Keratinocyte (primary cell): ENCODE measurements around the gene FTCD. TPM values are rescaled to one million over a fixed set of nuclear protein-coding genes. Genes with fewer than 3 reads are reported as not detected.

Experiments
- DNase-seq: peaks from one replicate; pipeline ENCODE4 v3.0.0-alpha.2; 2011; ENCODE audit warnings: low read depth, missing footprints, low spot score
- FAIRE-seq: peaks from 2 replicates; lab custom pipeline; 2011; peaks lifted over from hg19 to GRCh38; lab: Jason Lieb, UNC
- H2AFZ ChIP-seq: 2 replicates; pipeline ENCODE4 v1.6.0; 2012; ENCODE audit warnings: low read length, control low read depth, inconsistent platforms; ENCODE audit not compliant: control insufficient read depth
- H3K27ac ChIP-seq: 2 replicates; pipeline ENCODE4 v1.5.1; 2011; ENCODE audit warnings: low read length; ENCODE audit not compliant: control insufficient read depth, insufficient read depth
- H3K27me3 ChIP-seq: 3 replicates; pipeline ENCODE4 v1.6.0; 2011; ENCODE audit warnings: low read length; ENCODE audit not compliant: control insufficient read depth, insufficient read depth; ENCODE audit errors: extremely low read depth
- H3K36me3 ChIP-seq, 2 experiments: 2 replicates in 1 of 2; 3 replicates in 1 of 2; pipeline ENCODE4 v1.5.1; 2011; ENCODE audit warnings: low read length in 2 of 2, mild to moderate bottlenecking in 1 of 2; ENCODE audit not compliant: control insufficient read depth in 2 of 2, insufficient read depth in 2 of 2; ENCODE audit errors: extremely low read depth in 1 of 2
- H3K4me1 ChIP-seq: 3 replicates; pipeline ENCODE4 v1.5.1; 2011; ENCODE audit warnings: low read length; ENCODE audit not compliant: control insufficient read depth, insufficient read depth; ENCODE audit errors: extremely low read depth
- H3K4me2 ChIP-seq: 3 replicates; pipeline ENCODE4 v1.6.0; 2011; ENCODE audit warnings: low read depth, low read length; ENCODE audit not compliant: control insufficient read depth, insufficient read depth; ENCODE audit errors: extremely low read depth
- H3K4me3 ChIP-seq, 3 experiments: fragments of 200-600 bp in 1 of 3; sonication (generic) in 1 of 3; 2 replicates in 2 of 3; 3 replicates in 1 of 3; pipeline ENCODE4 v1.5.1; 2011 to 2016; ENCODE audit warnings: low read length in 3 of 3, mild to moderate bottlenecking in 3 of 3, control low read depth in 2 of 3, inconsistent platforms in 1 of 3, low read depth in 1 of 3, mixed read lengths in 1 of 3, mixed run types in 1 of 3, moderate library complexity in 1 of 3; ENCODE audit not compliant: control insufficient read depth in 2 of 3, insufficient read depth in 2 of 3; ENCODE audit errors: extremely low read depth in 1 of 3
- H3K79me2 ChIP-seq: 2 replicates; pipeline ENCODE4 v1.6.0; 2012; ENCODE audit warnings: low read length; ENCODE audit not compliant: control insufficient read depth, insufficient read depth
- H3K9ac ChIP-seq: 3 replicates; pipeline ENCODE4 v1.6.0; 2011; ENCODE audit warnings: low read length; ENCODE audit not compliant: control insufficient read depth, insufficient read depth; ENCODE audit errors: extremely low read depth
- H3K9me1 ChIP-seq: 3 replicates; pipeline ENCODE4 v1.6.0; 2011; ENCODE audit warnings: low read length; ENCODE audit not compliant: control insufficient read depth, insufficient read depth; ENCODE audit errors: extremely low read depth
- H3K9me3 ChIP-seq: 2 replicates; pipeline ENCODE4 v1.5.1; 2012; ENCODE audit warnings: low read depth, low read length; ENCODE audit not compliant: control insufficient read depth
- H4K20me1 ChIP-seq: 3 replicates; pipeline ENCODE4 v1.6.0; 2011; ENCODE audit warnings: low read length; ENCODE audit not compliant: control insufficient read depth, insufficient read depth; ENCODE audit errors: extremely low read depth
- EZH2 ChIP-seq: IDR thresholded peaks from one replicate; pipeline ENCODE4 v1.6.1; 2012; ENCODE audit warnings: inconsistent platforms, mild to moderate bottlenecking, low read length, moderate library complexity
- dilution Hi-C: fragments of 300-500 bp; cut with MboI; formaldehyde crosslinking; loops from one replicate; pipeline ENCODE4 v1.7.0; 2020; ENCODE audit warnings: low sequenced_read_pairs; ENCODE audit not compliant: extremely low pct_ligation_motif_present
- polyA plus RNA-seq, 5 experiments: library from polyadenylated mRNA; depleted of rRNA in 3 of 5; stranded (reverse) in 3 of 5; stranded (forward) in 1 of 5; unstranded in 1 of 5; fragments of >200 nt; gene quantifications; 1 replicate in 1 of 5; 2 replicates in 3 of 5; 3 replicates in 1 of 5; pipeline versions ENCODE4 v1.2.1 to v1.2.3, GENCODE V29; 2011 to 2012; ENCODE audit warnings: missing spikeins in 2 of 5, low read depth in 1 of 5, low replicate concordance in 1 of 5
- TF ChIP-seq, protein P1 (sequence below), 3 experiments: IDR thresholded peaks in 1 of 3; conservative IDR thresholded peaks in 1 of 3; optimal IDR thresholded peaks in 1 of 3; 2 replicates in 2 of 3; 3 replicates in 1 of 3; pipeline versions ENCODE3 to v1.5.1; 2011; ENCODE audit warnings: low read length in 3 of 3, mild to moderate bottlenecking in 3 of 3, moderate library complexity in 2 of 3, control low read depth in 1 of 3, inconsistent platforms in 1 of 3; ENCODE audit not compliant: insufficient read depth in 2 of 3; ENCODE audit errors: extremely low read depth in 1 of 3

Gene FTCD
- polyA plus RNA-seq, 1 donor (not counting 4 experiments of a cell fraction or from before 2014, with no cell fraction given) = not detected

DNA sequence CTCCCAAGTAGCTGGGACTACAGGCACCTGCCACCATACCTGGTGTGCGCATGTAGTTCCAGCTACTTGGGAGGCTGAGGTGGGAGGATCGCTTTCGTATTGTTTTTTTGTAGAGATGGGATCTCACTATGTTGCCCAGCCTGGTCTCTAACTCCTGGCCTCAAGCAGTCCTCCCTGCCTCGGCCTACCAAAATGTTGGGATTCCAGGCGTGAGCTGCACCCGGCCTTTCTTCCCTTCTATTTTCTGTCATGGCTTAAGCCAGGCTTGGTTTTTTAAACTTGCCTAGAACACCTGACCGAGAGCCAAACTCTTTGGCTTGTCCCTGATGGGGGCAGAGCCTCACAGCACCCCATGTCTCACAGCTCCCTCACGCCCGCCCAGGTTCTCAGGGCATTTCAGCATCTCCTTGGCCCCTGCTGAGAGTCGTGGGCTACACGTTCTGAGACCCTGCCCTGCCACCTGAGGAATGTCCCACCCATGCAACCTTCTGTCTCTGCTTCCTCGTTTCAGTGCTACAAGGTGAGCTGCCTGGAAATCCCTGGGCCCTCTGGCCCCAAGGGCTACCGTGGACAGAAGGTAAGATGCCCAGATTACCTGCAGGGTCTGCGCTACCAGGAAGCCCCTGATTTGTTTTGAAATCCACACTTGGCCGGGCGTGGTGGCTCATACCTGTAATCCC lies 41.7 kb downstream of the FTCD start:
- no peak overlapping the region for H3K9ac ChIP-seq
- H3K9me1 ChIP-seq = no peaks in the 10 kb centered on the region
- peaks cover 5% of the 10 kb centered on the region for H3K9me3 ChIP-seq
- H3K4me2 ChIP-seq = no peak overlapping the region
- no peak overlapping the region for H2AFZ ChIP-seq
- no peak overlapping the region for H3K4me3 ChIP-seq
- no peaks in the 10 kb centered on the region for H3K36me3 ChIP-seq
- H4K20me1 ChIP-seq = no peaks in the 10 kb centered on the region
- TF ChIP-seq, protein P1, sequence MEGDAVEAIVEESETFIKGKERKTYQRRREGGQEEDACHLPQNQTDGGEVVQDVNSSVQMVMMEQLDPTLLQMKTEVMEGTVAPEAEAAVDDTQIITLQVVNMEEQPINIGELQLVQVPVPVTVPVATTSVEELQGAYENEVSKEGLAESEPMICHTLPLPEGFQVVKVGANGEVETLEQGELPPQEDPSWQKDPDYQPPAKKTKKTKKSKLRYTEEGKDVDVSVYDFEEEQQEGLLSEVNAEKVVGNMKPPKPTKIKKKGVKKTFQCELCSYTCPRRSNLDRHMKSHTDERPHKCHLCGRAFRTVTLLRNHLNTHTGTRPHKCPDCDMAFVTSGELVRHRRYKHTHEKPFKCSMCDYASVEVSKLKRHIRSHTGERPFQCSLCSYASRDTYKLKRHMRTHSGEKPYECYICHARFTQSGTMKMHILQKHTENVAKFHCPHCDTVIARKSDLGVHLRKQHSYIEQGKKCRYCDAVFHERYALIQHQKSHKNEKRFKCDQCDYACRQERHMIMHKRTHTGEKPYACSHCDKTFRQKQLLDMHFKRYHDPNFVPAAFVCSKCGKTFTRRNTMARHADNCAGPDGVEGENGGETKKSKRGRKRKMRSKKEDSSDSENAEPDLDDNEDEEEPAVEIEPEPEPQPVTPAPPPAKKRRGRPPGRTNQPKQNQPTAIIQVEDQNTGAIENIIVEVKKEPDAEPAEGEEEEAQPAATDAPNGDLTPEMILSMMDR (optimal IDR thresholded peaks at IDR 0.05 in 1 of 3, IDR thresholded peaks at IDR 0.05 in 1 of 3, conservative IDR thresholded peaks at IDR 0.05 in 1 of 3; ENCODE audit: extremely low read depth in 1 of 3, insufficient read depth in 2 of 3, low read length in 3 of 3) = no peak
- no peak for TF ChIP-seq EZH2
- H3K79me2 ChIP-seq = no peaks in the 10 kb centered on the region
- H3K27me3 ChIP-seq = no peaks in the 10 kb centered on the region
- dilution Hi-C loops = no loop called here
- FAIRE-seq (no peak), DNase-seq (no peak)
- H3K4me1 ChIP-seq = no peaks in the 10 kb centered on the region
- H3K27ac ChIP-seq = no peak overlapping the region

DNA sequence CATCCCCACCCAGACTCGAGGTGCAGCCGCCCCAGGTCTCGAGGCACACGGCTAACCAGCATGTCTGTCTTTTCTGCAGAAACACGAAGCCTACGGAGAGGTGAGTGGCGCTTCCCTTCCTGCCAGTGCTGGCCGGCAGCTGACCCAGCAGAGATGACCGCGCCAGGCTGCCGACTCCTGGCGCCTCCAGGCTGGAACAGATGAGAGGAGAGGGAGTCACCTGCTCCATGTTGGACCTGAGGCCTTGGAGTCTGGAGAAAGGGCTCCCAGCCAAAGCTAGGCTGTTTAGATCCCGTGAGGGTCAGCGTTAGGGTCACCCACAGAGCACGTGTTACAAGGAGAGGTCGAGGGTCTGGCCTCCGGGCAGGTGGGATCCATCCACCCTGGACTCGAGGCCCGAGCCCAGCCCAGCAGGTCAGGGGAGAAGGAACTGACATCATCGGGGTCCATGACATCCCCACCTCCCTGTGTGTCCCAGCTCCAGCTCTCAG lies 42.6 kb downstream of the FTCD start:
- no peak for FAIRE-seq
- Histone ChIP-seq H3K9me3 (peaks cover 5% of the 10 kb centered on the region), H3K9ac (no peak overlapping the region), H3K4me2 (no peak overlapping the region), H2AFZ (no peak overlapping the region), H3K27me3 (no peaks in the 10 kb centered on the region), H3K79me2 (no peaks in the 10 kb centered on the region), H3K9me1 (no peaks in the 10 kb centered on the region), H4K20me1 (no peaks in the 10 kb centered on the region), H3K36me3 (no peaks in the 10 kb centered on the region), H3K27ac (no peak overlapping the region), H3K4me3 (no peak overlapping the region), H3K4me1 (no peaks in the 10 kb centered on the region)
- dilution Hi-C loops = no loop called here
- TF ChIP-seq, protein P1 (optimal IDR thresholded peaks at IDR 0.05 in 1 of 3, IDR thresholded peaks at IDR 0.05 in 1 of 3, conservative IDR thresholded peaks at IDR 0.05 in 1 of 3; ENCODE audit: extremely low read depth in 1 of 3, insufficient read depth in 2 of 3, low read length in 3 of 3) = no peak
- TF ChIP-seq EZH2 = no peak
- no peak for DNase-seq
